ENCODE data around the gene AKT2. TPM values are rescaled to one million over a fixed set of nuclear protein-coding genes. Genes with fewer than 3 reads are reported as not detected.

The AKT2 gene
- polyA plus RNA-seq, 1 donor from 2014 or later, result 131 TPM

DNA sequence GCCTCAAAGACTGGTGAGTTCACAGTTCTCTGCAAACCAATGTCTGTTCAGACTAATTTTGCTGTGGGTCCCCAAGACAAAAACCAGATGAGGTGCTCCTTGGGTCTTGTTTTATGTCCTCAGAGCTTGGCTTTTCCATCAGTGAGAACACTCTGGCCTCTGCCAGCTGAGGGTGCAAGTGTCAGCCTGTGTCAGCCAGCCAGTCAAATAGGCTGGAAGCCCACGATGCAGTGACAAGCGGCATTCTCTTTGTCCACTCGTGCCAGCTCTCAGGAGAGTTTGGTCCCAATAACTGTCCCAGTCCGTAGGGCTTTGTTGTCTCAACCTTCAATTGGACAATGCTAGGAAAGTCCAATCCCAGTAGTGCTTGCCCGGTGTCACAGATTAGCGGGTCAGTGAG lies 9.4 kb upstream of the AKT2 start:
- Histone ChIP-seq H3K79me2 (replicated peaks; ENCODE audit: insufficient read depth, low read length) (no peaks in the 10 kb centered on the region), H3K9me3 (ENCODE audit: low read length) (no peaks in the 10 kb centered on the region), H3K27ac (ENCODE audit: low read length) (no peak overlapping the region), H2AFZ (ENCODE audit: low read depth, low read length) (no peak overlapping the region), H3F3A (ENCODE audit: insufficient read depth, low read length, poor library complexity, severe bottlenecking) (no peaks in the 10 kb centered on the region), H3K36me3 (ENCODE audit: insufficient read depth, low read length) (no peaks in the 10 kb centered on the region), H3K4me2 (ENCODE audit: low read length) (no peak overlapping the region), H3K27me3 (ENCODE audit: insufficient read depth, low read depth, low read length) (no peaks in the 10 kb centered on the region), H3K9me2 (ENCODE audit: insufficient read depth, low read length) (no peaks in the 10 kb centered on the region), H3K4me3 (ENCODE audit: low read length) (no peak overlapping the region), H4K20me1 (ENCODE audit: insufficient read depth) (no peaks in the 10 kb centered on the region), H3K9ac (ENCODE audit: low read length) (no peak overlapping the region)
- TF ChIP-seq, protein P1, sequence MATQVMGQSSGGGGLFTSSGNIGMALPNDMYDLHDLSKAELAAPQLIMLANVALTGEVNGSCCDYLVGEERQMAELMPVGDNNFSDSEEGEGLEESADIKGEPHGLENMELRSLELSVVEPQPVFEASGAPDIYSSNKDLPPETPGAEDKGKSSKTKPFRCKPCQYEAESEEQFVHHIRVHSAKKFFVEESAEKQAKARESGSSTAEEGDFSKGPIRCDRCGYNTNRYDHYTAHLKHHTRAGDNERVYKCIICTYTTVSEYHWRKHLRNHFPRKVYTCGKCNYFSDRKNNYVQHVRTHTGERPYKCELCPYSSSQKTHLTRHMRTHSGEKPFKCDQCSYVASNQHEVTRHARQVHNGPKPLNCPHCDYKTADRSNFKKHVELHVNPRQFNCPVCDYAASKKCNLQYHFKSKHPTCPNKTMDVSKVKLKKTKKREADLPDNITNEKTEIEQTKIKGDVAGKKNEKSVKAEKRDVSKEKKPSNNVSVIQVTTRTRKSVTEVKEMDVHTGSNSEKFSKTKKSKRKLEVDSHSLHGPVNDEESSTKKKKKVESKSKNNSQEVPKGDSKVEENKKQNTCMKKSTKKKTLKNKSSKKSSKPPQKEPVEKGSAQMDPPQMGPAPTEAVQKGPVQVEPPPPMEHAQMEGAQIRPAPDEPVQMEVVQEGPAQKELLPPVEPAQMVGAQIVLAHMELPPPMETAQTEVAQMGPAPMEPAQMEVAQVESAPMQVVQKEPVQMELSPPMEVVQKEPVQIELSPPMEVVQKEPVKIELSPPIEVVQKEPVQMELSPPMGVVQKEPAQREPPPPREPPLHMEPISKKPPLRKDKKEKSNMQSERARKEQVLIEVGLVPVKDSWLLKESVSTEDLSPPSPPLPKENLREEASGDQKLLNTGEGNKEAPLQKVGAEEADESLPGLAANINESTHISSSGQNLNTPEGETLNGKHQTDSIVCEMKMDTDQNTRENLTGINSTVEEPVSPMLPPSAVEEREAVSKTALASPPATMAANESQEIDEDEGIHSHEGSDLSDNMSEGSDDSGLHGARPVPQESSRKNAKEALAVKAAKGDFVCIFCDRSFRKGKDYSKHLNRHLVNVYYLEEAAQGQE (IDR thresholded peaks at IDR 0.05; ENCODE audit: borderline replicate concordance), result no peak
- no peak for TF ChIP-seq EP300 (conservative IDR thresholded peaks at IDR 0.05; ENCODE audit: poor library complexity, severe bottlenecking)
- no peak for TF ChIP-seq MXI1 (conservative IDR thresholded peaks at IDR 0.05; ENCODE audit: poor library complexity, severe bottlenecking)
- TF ChIP-seq, protein P2, sequence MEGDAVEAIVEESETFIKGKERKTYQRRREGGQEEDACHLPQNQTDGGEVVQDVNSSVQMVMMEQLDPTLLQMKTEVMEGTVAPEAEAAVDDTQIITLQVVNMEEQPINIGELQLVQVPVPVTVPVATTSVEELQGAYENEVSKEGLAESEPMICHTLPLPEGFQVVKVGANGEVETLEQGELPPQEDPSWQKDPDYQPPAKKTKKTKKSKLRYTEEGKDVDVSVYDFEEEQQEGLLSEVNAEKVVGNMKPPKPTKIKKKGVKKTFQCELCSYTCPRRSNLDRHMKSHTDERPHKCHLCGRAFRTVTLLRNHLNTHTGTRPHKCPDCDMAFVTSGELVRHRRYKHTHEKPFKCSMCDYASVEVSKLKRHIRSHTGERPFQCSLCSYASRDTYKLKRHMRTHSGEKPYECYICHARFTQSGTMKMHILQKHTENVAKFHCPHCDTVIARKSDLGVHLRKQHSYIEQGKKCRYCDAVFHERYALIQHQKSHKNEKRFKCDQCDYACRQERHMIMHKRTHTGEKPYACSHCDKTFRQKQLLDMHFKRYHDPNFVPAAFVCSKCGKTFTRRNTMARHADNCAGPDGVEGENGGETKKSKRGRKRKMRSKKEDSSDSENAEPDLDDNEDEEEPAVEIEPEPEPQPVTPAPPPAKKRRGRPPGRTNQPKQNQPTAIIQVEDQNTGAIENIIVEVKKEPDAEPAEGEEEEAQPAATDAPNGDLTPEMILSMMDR (IDR thresholded peaks at IDR 0.05; ENCODE audit: poor library complexity, severe bottlenecking), result no peak

DNA sequence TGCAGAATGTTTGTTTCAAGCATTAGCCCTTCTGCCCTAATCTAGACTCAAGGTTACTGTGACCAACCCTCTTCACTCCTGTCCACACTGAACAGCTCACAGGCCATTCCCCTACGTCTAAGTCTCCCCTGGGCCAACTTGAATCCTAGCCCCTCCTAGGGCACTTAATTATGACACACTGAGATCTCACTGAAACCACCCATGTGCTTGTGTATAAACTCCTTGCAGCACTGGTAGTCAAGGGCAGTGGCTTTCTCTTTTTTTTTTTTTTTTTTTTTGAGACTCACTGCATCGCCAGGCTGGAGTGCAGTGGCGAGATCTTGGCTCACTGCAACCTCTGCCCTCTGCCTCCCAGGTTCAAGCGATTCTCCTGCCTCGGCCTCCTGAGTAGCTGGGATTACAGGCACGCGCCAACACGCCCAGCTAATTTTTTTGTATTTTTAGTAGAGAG lies 1.9 kb upstream of the AKT2 start:
- Histone ChIP-seq H4K20me1 (ENCODE audit: insufficient read depth) (no peaks in the 10 kb centered on the region), H3K4me3 (ENCODE audit: low read length) (no peak overlapping the region), H3K79me2 (replicated peaks; ENCODE audit: insufficient read depth, low read length) (peaks cover 26% of the 10 kb centered on the region), H3K9me2 (ENCODE audit: insufficient read depth, low read length) (no peaks in the 10 kb centered on the region), H3K4me2 (ENCODE audit: low read length) (no peak overlapping the region), H3K27me3 (ENCODE audit: insufficient read depth, low read depth, low read length) (no peaks in the 10 kb centered on the region), H3K27ac (ENCODE audit: low read length) (peak overlapping the region; percentile 19), H3K9me3 (ENCODE audit: low read length) (no peaks in the 10 kb centered on the region), H2AFZ (ENCODE audit: low read depth, low read length) (no peak overlapping the region), H3F3A (ENCODE audit: insufficient read depth, low read length, poor library complexity, severe bottlenecking) (no peaks in the 10 kb centered on the region), H3K9ac (ENCODE audit: low read length) (no peak overlapping the region), H3K36me3 (ENCODE audit: insufficient read depth, low read length) (no peaks in the 10 kb centered on the region)
- TF ChIP-seq POLR2AphosphoS5 (IDR thresholded peaks at IDR 0.05) (no peak), TAF1 (IDR thresholded peaks at IDR 0.05; ENCODE audit: low read depth) (no peak), EP300 (conservative IDR thresholded peaks at IDR 0.05; ENCODE audit: poor library complexity, severe bottlenecking) (no peak), SMC3 (conservative IDR thresholded peaks at IDR 0.05; ENCODE audit: poor library complexity) (no peak), RAD21 (conservative IDR thresholded peaks at IDR 0.05) (no peak), EZH2 (IDR thresholded peaks at IDR 0.05; ENCODE audit: borderline replicate concordance, insufficient read depth, low read length, poor library complexity, severe bottlenecking) (no peak), MXI1 (conservative IDR thresholded peaks at IDR 0.05; ENCODE audit: poor library complexity, severe bottlenecking) (no peak)
- TF ChIP-seq, protein P1 (IDR thresholded peaks at IDR 0.05; ENCODE audit: borderline replicate concordance), result no peak
- TF ChIP-seq, protein P2 (IDR thresholded peaks at IDR 0.05; ENCODE audit: poor library complexity, severe bottlenecking), result no peak

All from neural cell (in vitro differentiated cells).